ENCODE results near the gene NDRG4. TPM values are rescaled to one million over a fixed set of nuclear protein-coding genes. Genes with fewer than 3 reads are reported as not detected.

NDRG4 gene
- total RNA-seq, 3 donors from 2014 or later = 3.7 to 35.0 (median 5.6) TPM

DNA sequence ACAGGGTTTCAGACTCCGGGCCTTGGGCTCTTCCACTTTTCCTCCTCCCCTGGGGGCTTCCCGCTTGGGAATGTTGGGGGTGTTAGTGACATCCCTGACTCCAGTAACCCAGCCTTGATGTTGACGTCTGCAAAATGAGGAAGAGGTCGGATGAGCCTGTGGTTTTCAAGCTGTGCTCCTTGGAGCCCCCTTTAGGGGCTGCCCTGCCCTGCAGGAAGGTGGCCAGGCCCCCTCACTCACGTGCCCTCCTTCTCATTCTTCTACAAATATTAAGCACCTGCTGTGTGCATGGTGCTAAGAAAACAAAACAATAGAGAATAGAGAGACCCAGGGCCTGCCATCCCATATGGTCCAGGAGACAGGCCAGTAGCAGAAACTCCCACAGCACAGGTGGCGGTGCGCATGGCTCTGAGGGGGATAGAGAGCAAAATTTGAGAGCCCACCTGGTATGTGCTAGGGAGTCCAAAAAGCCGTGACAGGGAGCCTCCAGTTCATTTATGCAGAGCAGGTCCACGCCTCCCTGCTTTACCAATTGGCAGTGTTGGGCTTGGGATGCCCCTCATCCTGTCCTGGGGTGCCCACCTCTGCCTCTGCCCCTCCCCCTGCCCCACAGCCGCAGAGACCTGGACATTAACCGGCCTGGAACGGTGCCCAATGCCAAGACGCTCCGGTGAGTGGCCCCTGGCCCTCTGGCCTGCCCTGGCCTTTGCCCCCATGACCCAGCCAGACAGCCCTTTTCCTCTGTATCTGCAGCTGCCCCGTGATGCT is 7.4 kb downstream of the NDRG4 start:
- Histone ChIP-seq H3K36me3 (no peaks in the 10 kb centered on the region), H3K27ac (no peak overlapping the region), H3K4me1 (no peaks in the 10 kb centered on the region), H3K27me3 (peaks cover 0 to 4% of the 10 kb centered on the region in 2 donors), H3K4me3 (no peak overlapping the region), H3K9me3 (no peaks in the 10 kb centered on the region)
- intact Hi-C loops (cut with DNase I; ENCODE audit: low total_unique reads) = no loop called here
- TF ChIP-seq, protein P1, sequence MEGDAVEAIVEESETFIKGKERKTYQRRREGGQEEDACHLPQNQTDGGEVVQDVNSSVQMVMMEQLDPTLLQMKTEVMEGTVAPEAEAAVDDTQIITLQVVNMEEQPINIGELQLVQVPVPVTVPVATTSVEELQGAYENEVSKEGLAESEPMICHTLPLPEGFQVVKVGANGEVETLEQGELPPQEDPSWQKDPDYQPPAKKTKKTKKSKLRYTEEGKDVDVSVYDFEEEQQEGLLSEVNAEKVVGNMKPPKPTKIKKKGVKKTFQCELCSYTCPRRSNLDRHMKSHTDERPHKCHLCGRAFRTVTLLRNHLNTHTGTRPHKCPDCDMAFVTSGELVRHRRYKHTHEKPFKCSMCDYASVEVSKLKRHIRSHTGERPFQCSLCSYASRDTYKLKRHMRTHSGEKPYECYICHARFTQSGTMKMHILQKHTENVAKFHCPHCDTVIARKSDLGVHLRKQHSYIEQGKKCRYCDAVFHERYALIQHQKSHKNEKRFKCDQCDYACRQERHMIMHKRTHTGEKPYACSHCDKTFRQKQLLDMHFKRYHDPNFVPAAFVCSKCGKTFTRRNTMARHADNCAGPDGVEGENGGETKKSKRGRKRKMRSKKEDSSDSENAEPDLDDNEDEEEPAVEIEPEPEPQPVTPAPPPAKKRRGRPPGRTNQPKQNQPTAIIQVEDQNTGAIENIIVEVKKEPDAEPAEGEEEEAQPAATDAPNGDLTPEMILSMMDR (IDR thresholded peaks at IDR 0.05) = no peak
- TF ChIP-seq POLR2AphosphoS5 (IDR thresholded peaks at IDR 0.05) (no peak), POLR2A (IDR thresholded peaks at IDR 0.05) (no peak)
- peak in 1 of 2 donors; percentile 48 for DNase-seq (ENCODE audit: low spot score in 2 of 2)

DNA sequence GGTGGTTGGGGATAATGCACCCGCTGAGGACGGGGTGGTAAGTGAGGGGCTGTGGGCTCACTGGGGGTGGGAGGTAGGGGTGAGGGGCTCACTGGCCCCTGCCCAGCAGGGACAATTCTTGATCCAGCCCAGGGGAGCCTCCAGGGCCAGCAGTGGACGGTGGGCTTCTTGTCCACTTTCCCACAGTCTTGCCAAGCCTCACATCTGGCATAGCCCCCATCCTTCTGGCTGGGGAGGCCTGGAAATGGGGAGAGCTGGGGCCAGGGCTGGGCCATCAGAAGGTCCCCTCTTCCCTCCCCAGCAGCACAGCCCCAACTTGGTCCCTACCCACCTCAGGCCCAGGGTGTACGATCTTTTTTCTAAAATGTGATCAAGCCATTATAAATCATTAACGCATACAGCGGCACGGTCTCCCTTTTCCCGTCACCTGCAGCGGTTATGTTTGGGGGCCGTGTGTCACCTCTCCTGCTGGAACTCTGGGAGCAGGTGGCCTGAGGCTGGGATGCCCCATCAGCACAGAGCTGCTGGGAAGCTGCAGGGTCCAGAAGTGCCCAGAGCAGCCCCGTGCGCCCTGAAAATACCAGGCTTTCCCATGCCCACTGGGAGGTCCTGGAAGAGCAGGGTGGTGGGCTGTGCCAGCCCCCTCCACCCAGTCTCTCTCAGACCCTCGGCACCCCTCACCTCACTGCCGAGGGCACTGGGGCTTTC is 8.2 kb downstream of the NDRG4 start:
- H3K27ac ChIP-seq = no peak overlapping the region
- DNase-seq (ENCODE audit: low spot score in 2 of 2) = no peak
- H3K9me3 ChIP-seq = no peaks in the 10 kb centered on the region
- H3K4me3 ChIP-seq = no peak overlapping the region
- H3K36me3 ChIP-seq = no peaks in the 10 kb centered on the region
- no peaks in the 10 kb centered on the region for H3K4me1 ChIP-seq
- TF ChIP-seq, protein P1 (IDR thresholded peaks at IDR 0.05) = no peak
- TF ChIP-seq POLR2AphosphoS5 (IDR thresholded peaks at IDR 0.05) (no peak), POLR2A (IDR thresholded peaks at IDR 0.05) (no peak)
- intact Hi-C loops (cut with DNase I; ENCODE audit: low total_unique reads) = no loop called here
- no peaks in the 10 kb centered on the region for H3K27me3 ChIP-seq

DNA sequence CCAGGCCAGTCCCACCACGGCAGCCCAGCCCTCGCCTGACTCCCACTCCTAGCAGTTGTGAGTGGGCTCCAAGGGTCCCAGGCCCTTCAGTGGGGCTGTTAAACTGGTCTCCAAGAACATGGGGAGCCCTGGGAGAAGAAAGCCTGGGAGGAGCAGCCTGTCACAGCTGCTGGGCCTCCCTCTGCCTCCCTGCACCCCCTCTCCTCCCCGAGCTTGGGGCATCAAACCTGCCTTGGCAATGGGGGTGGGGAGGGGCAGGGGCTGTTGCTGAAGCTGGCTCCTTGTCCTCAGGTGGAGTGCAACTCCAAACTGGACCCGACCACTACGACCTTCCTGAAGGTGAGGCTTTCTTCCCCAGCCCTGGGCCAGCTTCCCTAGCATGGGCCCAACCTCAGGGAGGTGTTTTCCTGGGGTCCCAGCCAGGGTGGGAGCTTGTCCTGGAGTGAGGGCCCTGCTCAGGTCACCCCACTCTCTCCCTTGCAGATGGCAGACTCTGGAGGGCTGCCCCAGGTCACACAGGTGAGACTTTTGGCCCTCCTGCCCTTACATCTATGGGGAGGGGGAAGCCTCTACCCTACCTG is 8.8 kb downstream of the NDRG4 start:
- no peak overlapping the region for H3K4me3 ChIP-seq
- no peak overlapping the region for H3K27ac ChIP-seq
- no peaks in the 10 kb centered on the region for H3K4me1 ChIP-seq
- TF ChIP-seq, protein P1 (IDR thresholded peaks at IDR 0.05) = no peak
- TF ChIP-seq POLR2AphosphoS5 (IDR thresholded peaks at IDR 0.05) = no peak
- TF ChIP-seq POLR2A (IDR thresholded peaks at IDR 0.05) = no peak
- no peaks in the 10 kb centered on the region for H3K27me3 ChIP-seq
- H3K36me3 ChIP-seq = no peaks in the 10 kb centered on the region
- H3K9me3 ChIP-seq = no peaks in the 10 kb centered on the region
- intact Hi-C loops (cut with DNase I; ENCODE audit: low total_unique reads) = no loop called here
- DNase-seq (ENCODE audit: low spot score in 2 of 2) = no peak

DNA sequence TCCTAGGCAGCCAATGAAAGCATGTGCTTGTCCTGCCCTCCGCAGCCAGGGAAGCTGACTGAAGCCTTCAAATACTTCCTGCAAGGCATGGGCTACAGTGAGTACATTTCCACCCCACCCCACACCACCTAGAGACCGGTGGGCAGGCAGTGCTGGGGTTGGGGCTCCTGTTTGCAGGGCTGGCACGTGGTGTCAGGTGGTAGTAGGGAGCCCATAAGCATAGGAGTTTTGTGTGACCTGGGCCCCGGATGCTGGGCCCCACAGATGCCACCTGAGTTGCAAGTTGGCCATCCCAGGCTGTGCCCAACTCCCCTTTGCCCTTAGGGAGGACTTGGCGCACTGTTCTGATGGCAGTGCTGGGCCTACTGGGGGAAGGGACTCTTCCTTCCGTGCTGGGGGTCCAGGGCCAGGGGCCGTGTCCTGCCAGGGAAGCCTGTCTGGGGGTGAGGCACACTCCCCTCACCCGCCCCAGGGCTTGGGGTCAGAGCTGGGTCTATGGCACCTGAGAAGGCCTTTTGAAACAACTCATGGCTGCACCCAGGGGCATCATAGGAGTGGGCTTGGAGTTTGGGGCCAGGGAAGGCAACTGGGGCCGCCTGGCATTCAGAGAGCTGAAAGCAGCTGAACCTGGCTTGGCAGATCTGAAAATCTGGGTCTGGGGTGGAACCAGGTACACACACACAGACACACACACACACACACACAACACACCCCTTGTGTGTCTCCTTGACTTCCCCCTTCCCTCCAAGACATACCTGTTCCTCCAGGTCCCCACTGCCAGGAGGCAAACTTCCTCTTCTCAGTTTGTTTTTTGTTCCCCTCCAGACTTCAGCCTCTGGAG is 9.5 kb downstream of the NDRG4 start:
- H3K36me3 ChIP-seq = no peaks in the 10 kb centered on the region
- DNase-seq (ENCODE audit: low spot score in 2 of 2) = no peak
- H3K27ac ChIP-seq = peak overlapping the region; percentile 2 to 25
- H3K9me3 ChIP-seq = no peaks in the 10 kb centered on the region
- TF ChIP-seq POLR2AphosphoS5 (IDR thresholded peaks at IDR 0.05) (no peak), POLR2A (IDR thresholded peaks at IDR 0.05) (no peak)
- H3K4me1 ChIP-seq = no peaks in the 10 kb centered on the region
- H3K27me3 ChIP-seq = no peaks in the 10 kb centered on the region
- intact Hi-C loops (cut with DNase I; ENCODE audit: low total_unique reads) = loop anchor here (1.0 kb wide), 1 partner anchor 15 kb away; no protein-coding TSS in a partner anchor
- H3K4me3 ChIP-seq = no peak overlapping the region

DNA sequence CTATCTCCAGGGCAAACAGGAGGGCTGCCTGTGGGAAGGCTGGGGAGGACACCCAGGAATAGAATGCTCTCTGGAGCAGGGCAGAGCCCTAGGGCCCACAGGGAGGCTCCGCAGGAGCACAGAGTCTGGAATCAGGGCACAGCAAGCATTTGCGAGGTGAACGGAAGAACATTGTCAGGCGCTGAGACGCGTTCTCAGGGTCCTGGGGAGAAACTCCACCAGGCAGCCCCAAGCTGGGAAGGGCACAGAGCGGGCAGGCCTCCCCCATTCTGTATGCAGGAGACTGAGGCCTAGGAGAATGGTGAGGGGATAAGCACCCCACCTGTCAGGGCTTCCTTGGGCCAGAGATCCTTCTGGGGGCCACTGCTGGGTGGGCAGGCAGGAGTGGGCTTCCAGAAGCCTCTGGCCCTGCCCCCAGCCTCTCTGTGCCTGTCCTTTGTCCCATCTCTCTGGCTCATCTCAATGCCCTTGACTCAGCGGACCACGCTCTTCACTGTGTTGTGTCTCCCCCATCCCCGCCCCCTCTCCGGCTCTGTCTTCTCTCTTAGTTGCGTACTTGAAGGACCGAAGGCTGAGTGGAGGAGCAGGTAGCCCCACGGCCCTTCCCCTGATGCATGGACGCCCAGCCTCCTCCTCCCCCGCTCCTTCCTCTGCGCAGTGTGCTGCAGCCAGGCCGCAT is 10.3 kb downstream of the NDRG4 start:
- no peaks in the 10 kb centered on the region for H3K36me3 ChIP-seq
- intact Hi-C loops (cut with DNase I; ENCODE audit: low total_unique reads) = loop anchor here (1.0 kb wide), 1 partner anchor 14 kb away; no protein-coding TSS in a partner anchor
- no peak overlapping the region for H3K4me3 ChIP-seq
- TF ChIP-seq, protein P1 (IDR thresholded peaks at IDR 0.05) = no peak
- DNase-seq (ENCODE audit: low spot score in 2 of 2) = no peak
- no peaks in the 10 kb centered on the region for H3K9me3 ChIP-seq
- peak overlapping the region in 1 of 2 donors; percentile 2 for H3K27ac ChIP-seq
- H3K4me1 ChIP-seq = no peaks in the 10 kb centered on the region
- no peaks in the 10 kb centered on the region for H3K27me3 ChIP-seq
